ENCODE data around the gene PIK3CD.
A peak's percentile ranks its signal among the peaks of the same experiment; 100 is the strongest.

PIK3CD gene

GRCh38 chr1:9720785-9721605 is 69.5 kb downstream of the PIK3CD start:
- DNase-seq, result no peak

- DNase-seq, result peak; percentile 80 to 84
Observed at GRCh38 chr1:9721606-9722377, 70.3 kb downstream of the PIK3CD start.

GRCh38 chr1:9722378-9722749 is 70.8 kb downstream of the PIK3CD start:
- no peak for DNase-seq

- DNase-seq, result no peak
Observed at GRCh38 chr1:9723068-9723805, 71.7 kb downstream of the PIK3CD start.

- DNase-seq, result no peak
Observed at GRCh38 chr1:9723926-9724325, 72.4 kb downstream of the PIK3CD start.

GRCh38 chr1:9724706-9725476 is 73.4 kb downstream of the PIK3CD start:
- DNase-seq, result peak; percentile 73 to 74

- DNase-seq, result no peak
Observed at GRCh38 chr1:9726406-9726805, 74.9 kb downstream of the PIK3CD start.

GRCh38 chr1:9726905-9727595 is 75.5 kb downstream of the PIK3CD start:
- no peak for DNase-seq

GRCh38 chr1:9728451-9729295 is 77.1 kb downstream of the PIK3CD start:
- DNase-seq, result peak; percentile 60 to 66

- no peak for DNase-seq
Observed at GRCh38 chr1:9729523-9729922, 78.0 kb downstream of the PIK3CD start.

GRCh38 chr1:9730096-9730901 is 78.8 kb downstream of the PIK3CD start:
- DNase-seq, result peak in 1 of 2 donors; percentile 69

- no peak for DNase-seq
Observed at GRCh38 chr1:9731051-9731537, 79.6 kb downstream of the PIK3CD start.

- no peak for DNase-seq
Observed at GRCh38 chr1:9731561-9731960, 80.0 kb downstream of the PIK3CD start.

- no peak for DNase-seq
Observed at GRCh38 chr1:9732123-9732971, 80.8 kb downstream of the PIK3CD start.

GRCh38 chr1:9733160-9733789 is 81.7 kb downstream of the PIK3CD start:
- no peak for DNase-seq

- DNase-seq, result no peak
Observed at GRCh38 chr1:9735800-9736199, 84.3 kb downstream of the PIK3CD start.

GRCh38 chr1:9736241-9736640 is 84.7 kb downstream of the PIK3CD start:
- no peak for DNase-seq

GRCh38 chr1:9737057-9737456 is 85.5 kb downstream of the PIK3CD start:
- DNase-seq, result no peak

GRCh38 chr1:9737671-9738070 is 86.1 kb downstream of the PIK3CD start:
- DNase-seq, result no peak
